HL-60 (cell line): Measurements from ENCODE around the gene KCNQ1.

Source experiments
- DNase-seq, 2 experiments: peaks; one replicate each; pipeline ENCODE4 v3.0.0-alpha.2; 2010 to 2020; ENCODE audit warnings: low read depth in 1 of 2, low spot score in 1 of 2
- H3K27ac ChIP-seq: fragments of 250-450 bp; sonication (Bioruptor Pico); replicated peaks from 2 replicates; pipeline ENCODE4 v1.5.1; 2020; ENCODE audit warnings: mild to moderate bottlenecking, moderate library complexity
- H3K27me3 ChIP-seq: fragments of 250-450 bp; sonication (Bioruptor Pico); 2 replicates; pipeline ENCODE4 v1.5.1; 2021; ENCODE audit warnings: mild to moderate bottlenecking, moderate library complexity; ENCODE audit not compliant: insufficient read depth, poor library complexity, severe bottlenecking
- H3K4me3 ChIP-seq: replicated peaks from 2 replicates; pipeline ENCODE4 v1.5.1; 2011; ENCODE audit warnings: mild to moderate bottlenecking, control low read depth, low read length; ENCODE audit not compliant: insufficient read depth
- GABPA ChIP-seq: IDR thresholded peaks from 2 replicates; pipeline ENCODE4 v1.6.1; 2012; ENCODE audit warnings: low read depth
- POLR2AphosphoS5 ChIP-seq: IDR thresholded peaks from 2 replicates; pipeline ENCODE4 v1.6.1; 2012; ENCODE audit warnings: low read depth
- SPI1 ChIP-seq: IDR thresholded peaks from 2 replicates; pipeline ENCODE4 v1.6.1; 2012; ENCODE audit warnings: low read depth, mild to moderate bottlenecking, borderline replicate concordance
- TF ChIP-seq, protein P1 (sequence below): IDR thresholded peaks from one replicate; pipeline ENCODE4 v1.5.1; 2011; ENCODE audit warnings: low read length, control low read depth, inconsistent platforms; ENCODE audit not compliant: insufficient read depth
- TF ChIP-seq, protein P2 (sequence below): IDR thresholded peaks from 2 replicates; pipeline ENCODE4 v1.6.1; 2012; ENCODE audit warnings: low read depth; ENCODE audit not compliant: insufficient replicate concordance

The KCNQ1 gene

DNA sequence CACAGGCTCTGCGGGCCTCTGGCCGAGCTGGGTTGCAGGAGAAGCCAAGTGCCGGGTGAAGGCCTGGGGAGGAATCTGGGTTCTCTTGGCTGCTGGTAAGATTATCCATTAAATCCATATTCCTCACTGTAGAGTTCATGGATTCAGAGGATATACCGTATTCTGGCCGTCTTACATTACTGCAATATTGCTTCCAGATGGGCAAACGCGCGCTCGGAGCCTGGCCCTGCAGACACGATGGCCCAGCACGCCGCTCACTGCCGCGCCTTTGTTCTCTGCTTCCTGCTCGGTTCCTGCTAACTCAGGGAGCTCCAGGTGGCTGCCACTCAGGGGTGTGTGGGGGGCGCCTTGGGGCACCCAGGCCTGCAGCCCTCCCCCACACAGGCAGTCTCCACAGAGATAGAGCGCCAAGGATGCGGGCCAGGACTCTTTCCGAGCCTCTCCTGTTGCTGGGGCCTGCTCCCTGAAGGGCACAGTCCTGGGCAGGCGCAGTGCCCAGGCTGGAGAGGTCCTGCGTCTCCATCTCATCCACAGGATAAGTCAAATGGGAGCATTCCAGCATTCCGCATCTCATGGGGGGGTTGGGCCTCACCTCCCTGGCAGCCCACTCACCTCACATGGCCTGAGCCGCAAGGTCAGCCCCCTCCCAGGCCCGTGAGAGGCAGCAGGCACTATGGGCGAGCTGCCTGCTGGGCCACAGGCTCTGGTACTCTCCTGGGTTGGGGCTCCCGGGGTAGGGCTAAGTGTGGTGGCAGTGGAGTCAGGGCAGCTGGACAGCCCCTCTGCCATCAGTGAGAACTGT is 269.1 kb downstream of the KCNQ1 start:
- no peak overlapping the region for H3K27ac ChIP-seq
- TF ChIP-seq GABPA (no peak), SPI1 (no peak), POLR2AphosphoS5 (no peak)
- TF ChIP-seq, protein P1, sequence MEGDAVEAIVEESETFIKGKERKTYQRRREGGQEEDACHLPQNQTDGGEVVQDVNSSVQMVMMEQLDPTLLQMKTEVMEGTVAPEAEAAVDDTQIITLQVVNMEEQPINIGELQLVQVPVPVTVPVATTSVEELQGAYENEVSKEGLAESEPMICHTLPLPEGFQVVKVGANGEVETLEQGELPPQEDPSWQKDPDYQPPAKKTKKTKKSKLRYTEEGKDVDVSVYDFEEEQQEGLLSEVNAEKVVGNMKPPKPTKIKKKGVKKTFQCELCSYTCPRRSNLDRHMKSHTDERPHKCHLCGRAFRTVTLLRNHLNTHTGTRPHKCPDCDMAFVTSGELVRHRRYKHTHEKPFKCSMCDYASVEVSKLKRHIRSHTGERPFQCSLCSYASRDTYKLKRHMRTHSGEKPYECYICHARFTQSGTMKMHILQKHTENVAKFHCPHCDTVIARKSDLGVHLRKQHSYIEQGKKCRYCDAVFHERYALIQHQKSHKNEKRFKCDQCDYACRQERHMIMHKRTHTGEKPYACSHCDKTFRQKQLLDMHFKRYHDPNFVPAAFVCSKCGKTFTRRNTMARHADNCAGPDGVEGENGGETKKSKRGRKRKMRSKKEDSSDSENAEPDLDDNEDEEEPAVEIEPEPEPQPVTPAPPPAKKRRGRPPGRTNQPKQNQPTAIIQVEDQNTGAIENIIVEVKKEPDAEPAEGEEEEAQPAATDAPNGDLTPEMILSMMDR, result no peak
- TF ChIP-seq, protein P2, sequence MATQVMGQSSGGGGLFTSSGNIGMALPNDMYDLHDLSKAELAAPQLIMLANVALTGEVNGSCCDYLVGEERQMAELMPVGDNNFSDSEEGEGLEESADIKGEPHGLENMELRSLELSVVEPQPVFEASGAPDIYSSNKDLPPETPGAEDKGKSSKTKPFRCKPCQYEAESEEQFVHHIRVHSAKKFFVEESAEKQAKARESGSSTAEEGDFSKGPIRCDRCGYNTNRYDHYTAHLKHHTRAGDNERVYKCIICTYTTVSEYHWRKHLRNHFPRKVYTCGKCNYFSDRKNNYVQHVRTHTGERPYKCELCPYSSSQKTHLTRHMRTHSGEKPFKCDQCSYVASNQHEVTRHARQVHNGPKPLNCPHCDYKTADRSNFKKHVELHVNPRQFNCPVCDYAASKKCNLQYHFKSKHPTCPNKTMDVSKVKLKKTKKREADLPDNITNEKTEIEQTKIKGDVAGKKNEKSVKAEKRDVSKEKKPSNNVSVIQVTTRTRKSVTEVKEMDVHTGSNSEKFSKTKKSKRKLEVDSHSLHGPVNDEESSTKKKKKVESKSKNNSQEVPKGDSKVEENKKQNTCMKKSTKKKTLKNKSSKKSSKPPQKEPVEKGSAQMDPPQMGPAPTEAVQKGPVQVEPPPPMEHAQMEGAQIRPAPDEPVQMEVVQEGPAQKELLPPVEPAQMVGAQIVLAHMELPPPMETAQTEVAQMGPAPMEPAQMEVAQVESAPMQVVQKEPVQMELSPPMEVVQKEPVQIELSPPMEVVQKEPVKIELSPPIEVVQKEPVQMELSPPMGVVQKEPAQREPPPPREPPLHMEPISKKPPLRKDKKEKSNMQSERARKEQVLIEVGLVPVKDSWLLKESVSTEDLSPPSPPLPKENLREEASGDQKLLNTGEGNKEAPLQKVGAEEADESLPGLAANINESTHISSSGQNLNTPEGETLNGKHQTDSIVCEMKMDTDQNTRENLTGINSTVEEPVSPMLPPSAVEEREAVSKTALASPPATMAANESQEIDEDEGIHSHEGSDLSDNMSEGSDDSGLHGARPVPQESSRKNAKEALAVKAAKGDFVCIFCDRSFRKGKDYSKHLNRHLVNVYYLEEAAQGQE, result no peak
- H3K27me3 ChIP-seq, result no peaks in the 10 kb centered on the region
- no peak for DNase-seq
- no peak overlapping the region for H3K4me3 ChIP-seq

DNA sequence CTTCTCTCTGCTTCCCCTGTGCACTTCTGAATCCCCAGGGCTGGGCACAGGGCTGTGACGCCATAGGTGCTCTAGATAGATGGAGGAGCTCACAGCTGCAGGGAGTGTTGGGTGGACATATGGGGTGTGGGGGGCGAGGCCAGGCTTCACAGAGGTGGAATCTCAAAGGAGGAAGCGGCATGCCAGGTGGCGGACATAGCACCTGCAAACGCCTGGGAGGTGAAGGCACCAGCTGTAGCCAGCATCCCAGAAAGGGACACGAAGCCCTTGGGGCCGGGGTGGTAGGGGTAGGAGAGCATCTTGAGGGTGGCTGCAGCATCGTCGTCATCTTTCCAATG is 269.6 kb downstream of the KCNQ1 start:
- no peak overlapping the region for H3K27ac ChIP-seq
- TF ChIP-seq, protein P1, result no peak
- TF ChIP-seq, protein P2, result no peak
- H3K27me3 ChIP-seq, result no peaks in the 10 kb centered on the region
- H3K4me3 ChIP-seq, result no peak overlapping the region
- no peak for DNase-seq

DNA sequence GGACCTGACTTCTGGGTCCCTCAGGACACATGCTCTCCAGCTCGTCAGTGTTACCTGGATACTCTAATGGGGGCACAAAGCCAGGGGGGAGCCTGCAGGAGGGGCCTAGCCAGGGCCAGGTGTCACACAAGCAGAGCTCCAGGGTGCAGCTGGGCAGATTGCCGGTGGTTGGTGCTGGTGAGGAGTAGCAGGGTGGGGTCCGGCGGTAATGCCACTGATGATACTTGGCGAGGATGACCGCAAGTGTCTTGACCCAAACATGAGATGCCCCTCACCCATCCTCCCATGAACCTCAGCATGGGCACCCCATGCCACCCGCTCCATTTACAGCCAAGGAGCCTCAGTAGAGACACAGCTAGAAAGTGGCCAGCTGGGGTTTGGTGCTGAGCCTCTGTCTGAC is 270.1 kb downstream of the KCNQ1 start:
- TF ChIP-seq SPI1 (no peak), POLR2AphosphoS5 (no peak), GABPA (no peak)
- TF ChIP-seq, protein P1, result no peak
- H3K27me3 ChIP-seq, result no peaks in the 10 kb centered on the region
- no peak overlapping the region for H3K4me3 ChIP-seq
- H3K27ac ChIP-seq, result no peak overlapping the region
- DNase-seq, result no peak

DNA sequence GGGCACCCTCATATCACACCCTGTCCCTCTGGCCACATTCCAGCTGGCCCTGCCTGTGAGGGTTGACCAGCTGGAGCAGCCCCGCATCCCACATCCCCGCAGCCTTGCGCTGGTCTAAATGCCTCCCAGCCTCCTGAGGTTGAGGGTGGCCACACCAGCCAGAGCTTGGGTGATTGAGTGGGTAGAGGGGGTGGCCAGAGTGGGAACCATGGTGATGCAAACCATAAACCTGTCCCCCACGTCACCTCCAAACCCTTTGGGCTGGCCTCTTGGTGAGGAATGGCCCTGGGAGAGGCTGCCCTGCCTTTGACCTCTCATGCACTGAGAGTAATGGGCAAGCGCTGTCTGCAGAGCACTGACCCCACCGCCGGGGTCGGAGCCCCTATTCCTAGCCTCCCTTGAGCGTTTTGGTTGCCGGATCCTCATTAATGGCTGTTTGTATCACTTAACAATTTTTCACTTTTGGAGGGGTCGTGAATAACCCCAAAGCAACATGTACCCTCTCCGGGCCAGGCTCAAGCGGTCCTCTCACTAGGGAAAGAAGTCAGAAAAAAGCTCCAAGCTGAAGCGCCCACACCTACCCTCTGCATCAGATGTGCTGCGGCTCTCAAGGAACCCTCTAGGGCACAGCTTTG is 271.0 kb downstream of the KCNQ1 start:
- no peak for DNase-seq
- no peak for TF ChIP-seq SPI1
- TF ChIP-seq, protein P2, result no peak
- TF ChIP-seq, protein P1, result no peak
- no peak for TF ChIP-seq POLR2AphosphoS5
- TF ChIP-seq GABPA, result no peak
- Histone ChIP-seq H3K27me3 (no peaks in the 10 kb centered on the region), H3K4me3 (no peak overlapping the region), H3K27ac (no peak overlapping the region)
